ENCODE measurements around the gene ADGRB2.
"Not testable (repeated sequence)": the region's sequence is repeated elsewhere in the genome, so short reads cannot be mapped to it uniquely, and the experiment has no call there.

ADGRB2 gene

GRCh38 chr1:31725134-31725533 is 39.0 kb downstream of the ADGRB2 start:
- no peak for DNase-seq

GRCh38 chr1:31723828-31724359 is 40.2 kb downstream of the ADGRB2 start:
- DNase-seq = peak; percentile 61

GRCh38 chr1:31718327-31718897 is 45.7 kb downstream of the ADGRB2 start:
- no peak for DNase-seq

- DNase-seq = no peak
Measured at GRCh38 chr1:31717341-31717740, 46.8 kb downstream of the ADGRB2 start.

GRCh38 chr1:31715873-31716220 is 48.3 kb downstream of the ADGRB2 start:
- DNase-seq = no peak

- peak; percentile 95 for DNase-seq
Measured at GRCh38 chr1:31715087-31715872, 48.9 kb downstream of the ADGRB2 start.

- DNase-seq = peak; percentile 75
Measured at GRCh38 chr1:31714442-31715086, 49.6 kb downstream of the ADGRB2 start.

- DNase-seq = no peak
Measured at GRCh38 chr1:31712630-31713029, 51.5 kb downstream of the ADGRB2 start.

GRCh38 chr1:31712068-31712467 is 52.1 kb downstream of the ADGRB2 start:
- DNase-seq = no peak

- DNase-seq = no peak
Measured at GRCh38 chr1:31708324-31708723, 55.8 kb downstream of the ADGRB2 start.

GRCh38 chr1:31707711-31708110 is 56.4 kb downstream of the ADGRB2 start:
- DNase-seq = no peak

- DNase-seq = not testable (repeated sequence)
Measured at GRCh38 chr1:31707059-31707600, 57.0 kb downstream of the ADGRB2 start.

GRCh38 chr1:31706384-31707058 is 57.6 kb downstream of the ADGRB2 start:
- DNase-seq = no peak

GRCh38 chr1:31705080-31705866 is 58.9 kb downstream of the ADGRB2 start:
- peak; percentile 59 for DNase-seq

GRCh38 chr1:31704271-31705079 is 59.7 kb downstream of the ADGRB2 start:
- DNase-seq = peak; percentile 75

- DNase-seq = peak; percentile 27
Measured at GRCh38 chr1:31703431-31704270, 60.5 kb downstream of the ADGRB2 start, which contains the start of gene COL16A1. Gene COL16A1, minus strand, starts transcription at chr1:31704017. Its CDS starts 1,824 bp downstream, at chr1:31702193.

GRCh38 chr1:31702836-31703404 is 61.2 kb downstream of the ADGRB2 start:
- DNase-seq = no peak

GRCh38 chr1:31701091-31701736 is 62.9 kb downstream of the ADGRB2 start:
- peak; percentile 83 for DNase-seq

GRCh38 chr1:31700468-31701090 is 63.6 kb downstream of the ADGRB2 start:
- DNase-seq = peak; percentile 67

Measured in DMS53 (cell line).